ENCODE results near the gene NR1H3.

GRCh38 chr11:47305734-47306483 is 48.1 kb downstream of the NR1H3 start:
- no peak for TF ChIP-seq CTCF (IDR thresholded peaks at IDR 0.05)
- TF ChIP-seq POLR2A (IDR thresholded peaks at IDR 0.05; ENCODE audit: low read length), result no peak
- TF ChIP-seq RARB (CRISPR knock-in tag; IDR thresholded peaks at IDR 0.05), result no peak
- TF ChIP-seq FOSL2 (IDR thresholded peaks at IDR 0.05), result no peak
- TF ChIP-seq FOSL2 (CRISPR knock-in tag; IDR thresholded peaks at IDR 0.05), result no peak

Data from A549 (cell line).